Right ventricle myocardium superior (tissue), 1 donor: ENCODE data around the gene RGL4. TPM values are rescaled to one million over a fixed set of nuclear protein-coding genes. Genes with fewer than 3 reads are reported as not detected.
"Not testable (repeated sequence)": the region's sequence is repeated elsewhere in the genome, so short reads cannot be mapped to it uniquely, and the experiment has no call there.

ENCODE experiments used
- ATAC-seq: fragments of 200-7000 bp; cut with Tn5 transposase; one replicate; pipeline ENCODE4 v1.9.1; 2020; ENCODE audit warnings: mild to moderate bottlenecking; ENCODE audit not compliant: poor library complexity
- DNase-seq: peaks from one replicate; pipeline ENCODE4 v3.0.0-alpha.2; 2020
- intact Hi-C: fragments of 100-400 bp; cut with DNase I; formaldehyde crosslinking; loops from one replicate; pipeline ENCODE4 v1.11.2; 2022
- total RNA-seq: library from RNA; stranded (reverse); fragmentation: NEBNext Ultra II Directional; extraction: Animal tissue kit (Norgen Biotek cat#: 25700); gene quantifications from one replicate; pipeline ENCODE4 v1.2.1, GENCODE V29; 2021
- donor health status: DM: no; HTN: yes; CAD: no; lungs with severe emphysema.

RGL4 gene
- total RNA-seq, 1 donor from 2014 or later = not detected

DNA sequence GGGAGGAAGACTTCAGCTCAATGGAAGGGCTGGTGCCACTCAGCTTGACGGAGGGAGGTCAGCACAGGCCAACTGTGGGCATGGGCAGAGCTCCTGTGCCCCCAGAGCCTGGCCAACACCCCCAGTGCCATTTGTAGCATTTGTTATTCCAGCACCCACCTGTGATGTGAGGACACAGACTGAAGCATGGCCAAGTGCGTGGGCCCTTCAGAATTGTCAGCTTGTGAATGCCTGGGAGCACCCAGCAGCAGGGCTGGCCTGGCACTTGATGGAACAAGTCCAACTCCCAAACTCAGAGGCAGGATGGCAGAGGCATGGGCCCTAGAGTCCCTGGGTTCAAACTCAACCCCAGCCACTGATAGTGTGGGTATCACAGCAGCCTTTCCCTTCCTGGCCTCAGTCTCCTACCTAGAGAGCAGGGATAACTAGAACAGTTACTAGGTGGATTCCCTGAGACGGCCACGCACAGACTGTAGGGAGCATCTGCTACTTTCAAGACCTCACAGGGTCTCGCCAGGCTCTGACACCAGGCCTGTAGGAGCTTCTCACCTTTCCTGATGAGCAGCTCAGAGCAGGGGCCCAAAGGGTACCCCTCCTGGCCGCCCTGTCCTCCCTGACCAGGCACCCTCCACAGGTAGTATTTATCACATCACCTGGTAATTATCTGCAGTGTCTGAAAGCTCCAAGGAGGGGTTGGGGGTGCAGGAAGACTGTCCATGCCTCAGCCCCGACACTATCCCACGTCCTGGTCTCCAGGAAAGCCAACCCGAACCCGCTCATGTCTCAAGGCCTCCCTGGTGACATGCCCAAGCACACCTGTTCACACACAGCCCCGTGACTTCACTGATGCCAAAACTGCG is 13.7 kb upstream of the RGL4 start:
- DNase-seq = peak; percentile 11
- intact Hi-C loops, ATAC-seq: not testable (repeated sequence)

DNA sequence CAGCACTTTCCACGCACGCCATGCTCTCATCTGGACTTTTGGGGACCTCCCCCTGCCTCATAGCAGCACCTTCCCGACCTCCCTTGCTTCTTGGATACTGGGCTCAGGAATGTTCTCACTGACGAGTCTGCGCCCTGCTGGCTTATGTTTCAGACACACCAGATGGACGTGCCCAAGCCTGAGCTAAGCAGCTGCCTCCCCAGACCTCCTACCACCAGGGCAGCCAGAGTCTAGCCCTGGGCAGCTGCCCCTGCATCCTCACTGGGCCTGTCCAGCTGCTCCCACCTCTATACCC is 13.2 kb upstream of the RGL4 start:
- DNase-seq (peak; percentile 33), ATAC-seq (no peak)
- intact Hi-C loops = no loop called here

DNA sequence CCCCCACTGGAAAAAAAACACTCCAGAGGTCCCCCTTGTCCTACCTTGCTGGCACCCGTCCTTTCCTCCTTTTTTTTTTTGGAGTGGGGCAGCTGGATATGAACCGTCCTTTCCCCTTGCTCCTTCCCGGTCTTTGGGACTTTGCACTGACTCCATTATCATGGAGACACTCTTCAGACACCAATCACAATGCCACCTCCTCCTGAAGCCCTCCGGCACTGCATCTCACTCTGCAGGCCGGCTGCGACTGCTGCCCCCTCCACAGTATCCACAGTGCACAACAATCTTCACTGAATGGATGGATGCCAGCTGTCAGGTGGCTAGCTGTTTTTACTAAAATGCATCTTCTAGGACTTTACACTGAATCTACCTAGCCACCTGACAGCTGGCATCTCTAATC is 12.7 kb upstream of the RGL4 start:
- intact Hi-C loops = no loop called here
- ATAC-seq (no peak), DNase-seq (peak; percentile 27)

DNA sequence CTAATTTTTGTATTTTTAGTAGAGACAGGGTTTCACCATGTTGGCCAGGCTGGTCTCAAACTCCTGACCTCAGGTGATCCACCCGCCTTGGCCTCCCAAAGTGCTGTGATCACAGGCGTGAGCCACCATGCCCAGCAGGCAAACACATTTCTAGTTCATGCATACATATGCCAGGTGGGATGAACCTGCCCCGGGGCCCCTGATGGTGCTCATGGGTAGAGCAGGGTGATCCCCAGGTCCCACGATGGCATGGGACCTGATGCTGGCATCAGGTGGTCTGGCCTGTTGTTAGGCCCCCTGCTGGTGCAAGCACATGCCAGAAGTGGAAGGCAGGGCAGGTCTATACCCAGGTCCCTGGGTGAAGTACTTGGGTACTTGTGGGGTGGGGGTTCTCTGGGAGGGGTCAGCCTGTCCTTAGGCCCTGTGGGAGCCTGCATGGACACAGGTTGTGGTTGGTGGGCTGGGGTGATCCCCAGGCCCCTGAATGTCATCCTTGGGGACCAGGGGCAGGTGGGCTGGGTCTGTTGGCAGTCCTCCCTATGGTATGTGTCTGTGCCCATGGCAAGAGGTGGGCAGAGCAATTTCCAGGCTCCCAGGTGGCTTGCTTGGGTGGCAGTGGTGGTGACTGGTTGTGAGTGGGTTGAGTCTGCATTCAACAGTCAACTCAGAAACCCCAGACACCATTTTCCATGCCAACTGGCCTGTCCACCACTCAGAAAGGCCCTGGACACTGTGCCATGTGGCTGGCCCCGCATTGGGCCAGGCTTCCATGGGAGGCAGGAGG is 9.6 kb upstream of the RGL4 start:
- DNase-seq (no peak), ATAC-seq (no peak)
- intact Hi-C loops = no loop called here

DNA sequence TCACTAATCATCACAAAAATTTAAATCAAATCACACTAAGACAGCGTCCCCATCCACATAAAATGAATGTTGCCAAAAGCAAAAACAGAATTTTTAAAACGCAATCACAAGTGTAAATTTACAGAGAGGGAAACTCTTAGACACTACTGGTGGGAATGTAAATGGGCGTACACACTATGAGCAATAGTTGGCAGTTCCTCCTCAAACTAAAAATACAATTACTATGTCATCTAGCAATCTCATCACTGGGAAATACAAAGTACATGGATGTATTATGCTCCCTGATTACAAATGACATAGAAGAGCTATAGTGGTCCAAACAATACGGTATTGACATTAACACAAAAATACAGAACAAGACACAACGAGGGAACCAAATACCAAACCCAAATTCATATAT is 8.7 kb upstream of the RGL4 start:
- ATAC-seq (no peak), DNase-seq (no peak)
- intact Hi-C loops = no loop called here

DNA sequence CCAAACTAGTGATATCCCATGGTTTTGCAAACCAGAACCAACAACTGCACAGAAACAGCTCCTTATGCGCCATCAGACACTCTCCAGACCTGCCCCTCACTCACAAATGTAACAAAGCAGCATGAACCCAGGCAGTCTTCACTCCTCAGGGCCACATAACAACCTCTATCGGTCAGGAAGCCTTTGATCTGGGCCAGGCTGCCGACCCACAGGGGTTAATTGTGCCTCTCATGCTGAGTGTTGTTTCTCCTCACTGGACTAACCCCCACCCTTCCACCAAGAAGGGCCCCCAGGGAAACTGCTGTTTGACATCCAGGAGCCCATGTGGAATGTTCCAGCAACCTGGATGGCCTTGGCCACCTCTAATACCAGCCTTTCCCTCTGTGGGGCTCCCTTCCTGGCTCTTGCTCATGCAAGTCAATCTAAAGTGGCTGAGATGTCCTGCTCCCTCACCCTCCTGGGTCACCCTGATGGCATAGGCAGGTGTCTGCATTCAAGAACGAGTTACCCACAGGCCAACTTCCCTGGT is 7.9 kb upstream of the RGL4 start:
- ATAC-seq (no peak), DNase-seq (no peak)
- intact Hi-C loops = no loop called here

DNA sequence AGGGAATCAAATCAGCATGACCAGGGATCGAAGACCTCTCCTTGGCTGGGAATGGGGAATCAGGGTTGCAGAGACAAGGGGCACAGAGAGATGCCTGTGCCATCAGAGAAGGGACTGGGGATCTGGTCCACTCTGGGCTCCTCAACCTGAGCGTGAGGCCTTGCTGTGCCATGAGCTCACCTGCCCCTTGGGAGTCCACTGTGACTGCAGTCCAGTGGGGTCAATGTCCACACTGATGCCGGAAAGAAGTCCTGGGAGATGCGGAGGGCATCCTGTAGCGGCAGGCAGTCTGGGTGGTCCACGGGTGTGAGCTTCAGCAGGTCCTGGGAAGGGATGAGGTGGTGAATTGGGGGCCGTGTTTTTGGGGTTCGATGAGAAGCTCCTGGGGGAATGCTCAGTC is 7.3 kb upstream of the RGL4 start:
- ATAC-seq (no peak), DNase-seq (no peak)
- intact Hi-C loops = no loop called here

DNA sequence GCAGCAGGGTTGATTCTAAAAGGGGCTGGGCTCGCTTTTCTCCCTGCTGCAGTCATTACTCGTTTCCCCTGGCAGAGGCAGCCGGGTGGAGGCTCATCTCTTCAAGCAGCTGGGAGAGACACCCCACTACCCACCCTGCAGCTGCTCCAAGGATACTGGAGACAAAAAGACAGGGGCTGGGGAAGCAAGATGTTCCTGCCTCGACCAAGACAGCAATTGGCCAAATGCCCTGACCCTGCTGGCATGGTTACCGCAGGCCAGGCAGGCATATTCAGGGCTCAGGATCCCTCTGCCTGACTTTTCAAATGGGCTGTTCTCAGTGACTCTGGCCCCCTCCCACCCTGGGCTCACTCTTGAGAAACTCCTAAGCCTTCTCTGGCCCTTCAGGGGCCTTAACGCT is 6.8 kb upstream of the RGL4 start:
- intact Hi-C loops = no loop called here
- ATAC-seq (no peak), DNase-seq (no peak)

DNA sequence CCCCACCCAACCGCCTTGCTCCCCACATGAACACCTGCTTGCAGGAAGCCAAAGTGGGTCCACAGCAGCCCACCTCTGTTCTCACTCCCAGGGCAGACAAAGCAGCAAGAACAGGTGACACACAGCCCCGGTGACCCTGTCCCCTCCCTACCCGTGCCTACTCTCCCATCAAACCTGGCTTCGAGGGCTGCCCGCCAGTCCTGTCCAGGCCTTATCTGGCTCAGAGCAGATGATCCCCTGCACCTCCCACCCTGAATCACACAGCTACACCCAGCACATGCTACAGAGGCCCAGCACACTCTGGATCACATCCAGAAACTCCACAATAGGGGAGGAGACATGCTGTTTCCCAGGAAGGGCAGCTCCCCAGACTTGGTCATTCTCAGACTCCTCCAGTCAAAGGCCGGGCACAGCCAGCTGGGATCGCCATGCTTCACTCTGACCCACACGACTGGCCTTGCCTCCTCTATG is 6.2 kb upstream of the RGL4 start:
- no peak for DNase-seq
- ATAC-seq = no peak

DNA sequence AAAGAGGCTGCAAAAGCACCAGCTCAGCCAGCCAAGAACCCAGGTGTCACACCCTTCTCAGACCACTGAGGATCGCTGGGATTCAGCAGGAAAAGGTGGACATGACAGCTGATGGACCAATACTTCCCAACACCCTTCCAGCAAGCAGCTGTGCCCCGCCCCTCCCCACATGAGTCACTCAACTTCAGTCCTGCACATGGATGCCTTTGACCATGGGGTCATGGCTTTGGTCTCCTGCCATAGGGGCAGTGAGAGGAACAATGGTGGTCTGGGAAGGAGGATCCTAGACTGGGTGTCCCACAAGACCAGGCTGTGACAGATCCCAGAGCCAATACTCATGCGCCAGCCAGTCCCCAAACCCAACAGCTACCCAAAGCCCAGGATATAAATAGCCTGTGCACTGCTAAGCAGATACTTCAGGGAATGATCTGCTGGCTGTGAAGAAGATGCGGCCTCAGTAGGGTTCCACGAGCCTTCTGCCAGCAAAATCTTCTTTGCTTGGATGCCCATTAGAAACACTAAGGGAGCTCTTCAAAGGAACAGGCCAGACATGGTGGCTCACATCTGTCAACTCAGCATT is 5.5 kb upstream of the RGL4 start:
- DNase-seq = no peak
- intact Hi-C loops = no loop called here
- ATAC-seq = peak; percentile 56

More for the DNA sequence above, 6.2 kb upstream of the RGL4 start:
- intact Hi-C loops = no loop called here

DNA sequence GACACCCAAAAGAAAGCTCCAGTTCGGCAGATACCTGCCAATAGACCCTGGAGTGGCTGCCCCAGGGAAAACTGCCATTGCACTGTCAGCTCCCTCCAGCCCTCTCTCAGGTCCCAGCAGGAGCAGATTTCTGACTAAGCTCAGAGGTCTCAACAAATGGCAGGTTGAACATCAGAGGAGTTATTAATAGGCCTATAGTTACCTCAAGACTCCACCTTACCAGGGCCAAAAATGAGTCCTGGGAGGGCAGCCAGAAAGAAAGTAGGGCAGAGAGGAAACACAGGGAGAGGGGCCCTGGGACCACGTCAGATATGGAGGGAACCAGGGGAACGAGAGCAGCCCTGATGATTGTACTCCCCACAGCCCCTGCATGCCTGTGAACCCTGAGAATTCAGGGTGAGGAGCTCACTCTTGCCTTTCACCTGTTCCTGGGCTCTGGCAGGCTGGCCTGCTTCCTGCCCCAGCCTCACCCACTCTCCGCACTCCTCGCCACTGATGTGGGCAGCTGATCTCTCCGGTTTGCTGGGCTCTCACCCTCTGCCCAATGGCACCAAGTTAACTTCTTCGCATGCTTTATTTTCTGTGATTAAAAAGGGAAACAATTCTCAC is 4.3 kb upstream of the RGL4 start:
- ATAC-seq (peak; percentile 71), DNase-seq (no peak)
- intact Hi-C loops = no loop called here

DNA sequence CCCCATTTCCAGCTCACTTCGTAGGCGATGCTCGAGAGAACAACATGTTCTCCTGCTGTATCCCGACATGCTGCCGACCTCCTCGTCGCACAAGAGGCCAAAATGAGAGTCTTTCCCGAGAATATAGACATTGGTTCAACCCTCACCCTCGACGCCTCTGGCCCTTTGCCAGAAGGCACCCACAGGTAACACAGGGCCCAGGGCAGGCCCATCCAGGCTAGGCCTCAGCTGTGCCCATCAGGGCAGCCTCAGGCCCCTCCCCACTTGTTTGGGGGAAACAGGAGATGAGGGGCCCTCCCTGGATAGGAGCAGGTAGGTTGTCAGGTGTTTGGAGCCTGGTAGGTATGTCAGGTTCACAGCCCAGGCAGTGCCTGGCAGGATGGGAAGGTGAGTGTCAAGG is 2.7 kb upstream of the RGL4 start:
- intact Hi-C loops = no loop called here
- ATAC-seq = no peak
- DNase-seq = no peak

DNA sequence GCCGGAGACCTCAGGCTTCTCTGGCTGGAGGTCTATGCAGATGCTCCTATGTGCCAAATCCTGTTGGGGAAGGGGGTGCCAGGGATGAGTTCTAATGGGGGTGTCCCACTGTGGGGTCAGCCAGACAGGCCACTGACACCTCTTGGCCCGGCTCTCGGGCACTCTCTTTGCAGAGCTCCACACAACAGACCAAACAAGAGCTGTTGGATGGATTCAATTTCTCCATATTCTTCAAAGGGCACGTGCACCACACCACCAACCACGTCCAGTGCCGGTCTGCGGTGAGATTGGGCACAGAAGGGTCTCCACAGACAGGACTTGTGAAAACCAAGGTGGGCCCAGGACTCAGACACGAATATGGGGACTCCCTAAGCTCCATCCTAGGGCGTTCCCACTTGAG is 2.2 kb upstream of the RGL4 start:
- intact Hi-C loops = no loop called here
- ATAC-seq (no peak), DNase-seq (no peak)

DNA sequence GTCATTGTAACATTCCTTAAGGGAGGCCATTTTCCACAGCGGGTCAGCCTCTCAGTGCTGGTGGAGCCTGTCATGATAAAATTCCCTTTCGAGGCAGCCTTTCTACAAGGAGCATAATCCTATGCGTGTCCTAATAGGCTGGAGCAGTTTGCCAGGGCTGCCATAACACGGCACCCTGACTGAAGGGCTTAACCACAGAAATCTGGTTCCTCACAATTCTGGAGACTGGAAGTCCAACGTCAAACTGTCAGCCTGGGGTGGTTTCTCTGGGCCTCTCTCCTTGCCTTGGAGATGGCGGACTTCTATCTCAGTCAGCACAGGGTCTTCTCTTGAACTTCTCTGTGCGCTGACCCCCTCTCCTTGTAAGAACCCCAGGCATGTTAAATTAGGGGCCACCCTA is 1.4 kb upstream of the RGL4 start:
- DNase-seq (no peak), ATAC-seq (no peak)
- intact Hi-C loops = no loop called here

DNA sequence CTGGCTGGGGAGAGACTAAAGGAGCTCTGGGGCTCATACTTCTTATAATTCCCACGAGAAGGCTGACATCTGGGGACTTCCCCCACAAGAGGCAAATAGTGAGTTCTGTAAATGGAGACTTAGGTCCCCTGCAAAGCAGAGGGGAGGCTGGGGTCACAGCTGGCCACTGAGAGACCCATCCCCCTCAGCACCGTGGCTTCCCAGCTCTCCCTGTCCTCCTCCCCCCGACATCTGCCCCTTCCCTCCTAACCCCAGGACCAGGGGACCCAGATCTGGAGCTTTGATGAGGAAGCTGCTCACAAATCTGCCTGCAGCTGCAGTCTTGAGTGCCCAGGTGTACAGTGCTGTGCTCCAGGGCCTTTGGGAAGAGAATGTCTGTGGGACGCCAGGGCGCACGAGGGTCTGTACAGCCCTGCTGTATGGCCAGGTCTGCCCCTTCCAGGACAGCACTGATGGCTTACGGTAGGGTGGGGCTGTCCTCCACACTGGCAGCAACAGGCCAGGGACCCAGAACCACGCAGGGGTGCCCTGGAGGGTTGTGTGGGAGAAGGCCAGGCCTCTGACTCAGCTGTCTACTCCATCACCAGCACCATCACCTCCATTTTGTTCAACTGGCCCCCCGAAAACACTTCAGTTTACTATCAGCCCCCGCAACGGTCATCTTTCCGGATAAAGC is 1.1 kb downstream of the RGL4 start:
- intact Hi-C loops = no loop called here
- ATAC-seq (no peak), DNase-seq (no peak)

DNA sequence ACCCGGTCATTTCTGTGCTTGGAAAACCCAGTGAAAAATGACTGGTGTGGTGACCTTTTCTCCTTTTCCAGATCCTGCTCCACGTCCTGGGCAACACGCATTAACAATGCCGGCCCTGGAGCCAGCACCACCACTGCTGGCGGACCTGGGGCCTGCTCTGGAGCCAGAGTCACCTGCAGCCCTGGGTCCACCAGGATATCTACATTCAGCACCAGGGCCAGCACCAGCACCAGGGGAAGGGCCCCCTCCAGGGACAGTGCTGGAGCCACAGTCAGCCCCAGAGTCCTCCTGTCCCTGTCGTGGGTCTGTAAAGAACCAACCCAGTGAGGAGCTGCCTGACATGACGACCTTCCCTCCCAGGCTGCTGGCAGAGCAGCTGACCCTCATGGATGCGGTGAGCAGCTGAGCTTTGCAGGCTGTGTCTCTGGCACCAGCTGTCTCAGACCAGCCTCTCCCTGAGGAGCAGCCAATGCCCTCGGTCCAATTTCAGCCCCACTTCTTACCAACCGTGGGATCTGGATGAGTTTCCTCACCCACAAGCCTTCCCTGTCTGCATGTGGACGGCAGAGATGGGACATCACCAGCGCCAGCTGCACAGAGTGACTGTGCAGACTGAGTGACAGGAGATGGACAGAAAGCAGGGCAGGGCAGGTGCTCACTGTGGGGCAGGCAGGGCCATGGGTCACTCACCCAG is 1.9 kb downstream of the RGL4 start:
- intact Hi-C loops = no loop called here
- no peak for DNase-seq
- ATAC-seq = no peak

DNA sequence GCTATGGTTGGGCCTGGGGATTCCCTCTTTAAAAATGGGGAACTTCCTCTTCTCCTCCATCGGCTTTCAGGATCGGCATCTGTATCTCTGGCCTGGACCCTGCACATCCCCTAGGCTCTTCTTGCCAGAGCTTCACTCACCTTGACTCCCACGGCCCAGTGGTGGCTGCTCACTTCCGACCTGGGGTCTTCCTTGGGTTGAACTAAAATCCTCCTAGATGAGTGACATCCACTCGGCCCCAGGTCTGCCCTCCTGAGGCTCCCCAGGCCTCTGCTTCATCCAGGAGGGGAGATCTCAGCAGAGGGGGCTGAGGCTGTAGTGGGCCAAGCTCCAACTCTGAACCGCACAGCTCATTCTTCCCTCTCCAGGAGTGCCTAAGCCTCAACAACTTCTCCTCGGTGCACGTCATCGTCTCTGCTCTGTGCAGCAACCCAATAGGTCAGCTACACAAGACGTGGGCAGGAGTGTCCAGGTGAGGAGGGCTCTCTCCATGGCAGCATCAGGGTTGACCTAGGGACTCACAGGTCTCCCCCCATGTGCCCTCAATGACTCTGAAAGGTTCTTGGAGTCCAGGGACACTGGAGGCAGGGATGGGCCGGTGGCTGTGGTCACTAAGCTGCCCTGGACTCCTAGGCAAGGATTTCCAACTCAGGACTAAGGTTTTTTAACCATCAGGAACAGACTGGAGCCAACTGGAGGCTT is 3.3 kb downstream of the RGL4 start:
- no peak for ATAC-seq
- DNase-seq = no peak
- intact Hi-C loops = no loop called here

DNA sequence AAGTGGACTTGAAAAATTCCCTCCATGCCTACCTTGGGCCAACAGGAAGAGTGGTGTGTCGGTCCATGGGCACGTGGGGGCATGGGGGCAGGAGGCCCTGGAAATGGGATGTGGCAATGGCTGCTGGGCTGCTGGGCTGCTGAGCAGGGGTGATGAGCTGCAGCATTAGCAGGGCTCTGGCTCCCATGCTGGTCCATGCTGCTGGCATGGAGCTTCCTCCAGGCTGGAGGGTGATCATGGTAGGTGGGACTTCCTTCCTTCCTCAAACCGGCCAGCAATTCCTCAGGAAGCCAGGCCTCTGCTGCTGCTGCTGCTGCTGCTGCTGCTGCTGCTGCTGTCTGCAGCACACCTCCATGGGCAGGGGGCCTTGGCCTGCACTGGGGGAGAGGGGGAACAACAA is 4.3 kb downstream of the RGL4 start:
- intact Hi-C loops = no loop called here
- DNase-seq (no peak), ATAC-seq (no peak)
